ENCODE data around the gene FAM170B.

Gene FAM170B

GRCh38 chr10:49106451-49106850 lies 27.4 kb downstream of the FAM170B start:
- DNase-seq (ENCODE audit: low read depth): no peak

- DNase-seq (ENCODE audit: low read depth): no peak
Measured at GRCh38 chr10:49105076-49105475, 28.7 kb downstream of the FAM170B start.

GRCh38 chr10:49104323-49104722 lies 29.5 kb downstream of the FAM170B start:
- no peak for DNase-seq (ENCODE audit: low read depth)

- DNase-seq (ENCODE audit: low read depth): no peak
Measured at GRCh38 chr10:49103761-49104160, 30.1 kb downstream of the FAM170B start.

- DNase-seq (ENCODE audit: low read depth): no peak
Measured at GRCh38 chr10:49099046-49099445, 34.8 kb downstream of the FAM170B start.

GRCh38 chr10:49096890-49097445 lies 36.9 kb downstream of the FAM170B start:
- no peak for DNase-seq (ENCODE audit: low read depth)

- no peak for DNase-seq (ENCODE audit: low read depth)
Measured at GRCh38 chr10:49094646-49095045, 39.2 kb downstream of the FAM170B start.

- DNase-seq (ENCODE audit: low read depth): no peak
Measured at GRCh38 chr10:49093922-49094321, 39.9 kb downstream of the FAM170B start.

GRCh38 chr10:49092477-49092876 lies 41.3 kb downstream of the FAM170B start:
- no peak for DNase-seq (ENCODE audit: low read depth)

- no peak for DNase-seq (ENCODE audit: low read depth)
Measured at GRCh38 chr10:49091450-49092210, 42.2 kb downstream of the FAM170B start.

GRCh38 chr10:49090696-49091380 lies 43.0 kb downstream of the FAM170B start:
- DNase-seq (ENCODE audit: low read depth): no peak

GRCh38 chr10:49090189-49090575 lies 43.6 kb downstream of the FAM170B start:
- DNase-seq (ENCODE audit: low read depth): no peak

- no peak for DNase-seq (ENCODE audit: low read depth)
Measured at GRCh38 chr10:49089557-49090188, 44.1 kb downstream of the FAM170B start.

- DNase-seq (ENCODE audit: low read depth): no peak
Measured at GRCh38 chr10:49089152-49089551, 44.7 kb downstream of the FAM170B start.

GRCh38 chr10:49086889-49087288 lies 46.9 kb downstream of the FAM170B start:
- DNase-seq (ENCODE audit: low read depth): no peak

- DNase-seq (ENCODE audit: low read depth): no peak
Measured at GRCh38 chr10:49083261-49083660, 50.6 kb downstream of the FAM170B start.

GRCh38 chr10:49082766-49083165 lies 51.1 kb downstream of the FAM170B start:
- no peak for DNase-seq (ENCODE audit: low read depth)

- DNase-seq (ENCODE audit: low read depth): no peak
Measured at GRCh38 chr10:49081547-49082275, 52.1 kb downstream of the FAM170B start.

Measured in GM04503 (cell line).